ENCODE measurements around the gene DEFB108B.
"Not testable (repeated sequence)": the region's sequence is repeated elsewhere in the genome, so short reads cannot be mapped to it uniquely, and the experiment has no call there.

Gene DEFB108B

GRCh38 chr11:71821539-71821938 lies 11.5 kb upstream of the DEFB108B start:
- not testable (repeated sequence) for DNase-seq

GRCh38 chr11:71829247-71829646 lies 3.8 kb upstream of the DEFB108B start:
- not testable (repeated sequence) for DNase-seq

GRCh38 chr11:71829686-71830085 lies 3.3 kb upstream of the DEFB108B start:
- not testable (repeated sequence) for DNase-seq

GRCh38 chr11:71842720-71843119 lies 9.7 kb downstream of the DEFB108B start:
- not testable (repeated sequence) for DNase-seq

- DNase-seq: not testable (repeated sequence)
These were observed 10.4 kb downstream of the DEFB108B start for GRCh38 chr11:71843355-71843754.

GRCh38 chr11:71843858-71844257 lies 10.9 kb downstream of the DEFB108B start:
- DNase-seq: no peak

- DNase-seq: not testable (repeated sequence)
These were observed 20.9 kb downstream of the DEFB108B start for GRCh38 chr11:71853895-71854294.

GRCh38 chr11:71855880-71856279 lies 22.9 kb downstream of the DEFB108B start:
- DNase-seq: not testable (repeated sequence)

GRCh38 chr11:71860835-71861234 lies 27.8 kb downstream of the DEFB108B start:
- not testable (repeated sequence) for DNase-seq

- DNase-seq: peak; percentile 11
These were observed 31.1 kb downstream of the DEFB108B start for GRCh38 chr11:71863978-71864627.

GRCh38 chr11:71867209-71867608 lies 34.2 kb downstream of the DEFB108B start:
- not testable (repeated sequence) for DNase-seq

- DNase-seq: not testable (repeated sequence)
These were observed 36.9 kb downstream of the DEFB108B start for GRCh38 chr11:71869931-71870330.

GRCh38 chr11:71870661-71871060 lies 37.7 kb downstream of the DEFB108B start:
- DNase-seq: not testable (repeated sequence)

- DNase-seq: not testable (repeated sequence)
These were observed 43.3 kb downstream of the DEFB108B start for GRCh38 chr11:71876262-71876661.

GRCh38 chr11:71878059-71878458 lies 45.1 kb downstream of the DEFB108B start, which contains the start of gene DEFB131B:
DEFB131B (plus strand) TSS chr11:71878453; CDS start chr11:71878453, 0 bp downstream.
- DNase-seq: not testable (repeated sequence)

- not testable (repeated sequence) for DNase-seq
These were observed 52.8 kb downstream of the DEFB108B start for GRCh38 chr11:71885806-71886205.

Measured in DMS 273 treated with DMSO at 0.1 percent for 48 hours (cell line).